Gastroesophageal sphincter (tissue), 3 donors: ENCODE results near the gene CLDN15.

Experiments
- EP300 ChIP-seq: sonication (generic); formaldehyde crosslinking; IDR thresholded peaks from one replicate; pipeline ENCODE4 v1.6.1; 2017; ENCODE audit warnings: antibody characterized with exemption, mild to moderate bottlenecking
- TF ChIP-seq, protein P1 (sequence below), 4 experiments: fragments of 200-600 bp in 2 of 4; fragments of 450-650 bp in 2 of 4; sonication (generic) in 1 of 4; IDR thresholded peaks; one replicate each; pipeline ENCODE4 v1.5.1; 2017 to 2019; ENCODE audit warnings: antibody characterized with exemption in 4 of 4, mild to moderate bottlenecking in 2 of 4, moderate library complexity in 2 of 4

DNA sequence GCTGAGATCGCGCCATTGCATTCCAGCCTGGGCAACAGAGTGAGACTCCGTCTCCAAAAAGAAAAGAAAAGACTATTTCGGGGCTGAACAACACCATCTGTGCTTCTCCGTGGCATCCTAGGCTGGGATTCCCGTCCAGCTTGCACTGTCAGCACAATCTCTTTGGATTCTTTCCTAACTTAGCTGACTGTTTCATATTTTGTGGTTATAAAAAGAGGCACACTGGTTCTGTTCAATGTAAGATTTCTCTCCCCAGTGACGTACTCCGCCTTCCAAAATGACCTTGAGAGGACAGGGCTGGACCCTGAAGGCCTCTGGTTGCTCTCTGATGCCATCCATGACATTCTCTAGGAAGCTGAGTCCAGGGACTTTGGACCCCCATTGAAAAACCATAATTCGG lies 10.9 kb downstream of the CLDN15 start:
- TF ChIP-seq EP300, result no peak
- TF ChIP-seq, protein P1, sequence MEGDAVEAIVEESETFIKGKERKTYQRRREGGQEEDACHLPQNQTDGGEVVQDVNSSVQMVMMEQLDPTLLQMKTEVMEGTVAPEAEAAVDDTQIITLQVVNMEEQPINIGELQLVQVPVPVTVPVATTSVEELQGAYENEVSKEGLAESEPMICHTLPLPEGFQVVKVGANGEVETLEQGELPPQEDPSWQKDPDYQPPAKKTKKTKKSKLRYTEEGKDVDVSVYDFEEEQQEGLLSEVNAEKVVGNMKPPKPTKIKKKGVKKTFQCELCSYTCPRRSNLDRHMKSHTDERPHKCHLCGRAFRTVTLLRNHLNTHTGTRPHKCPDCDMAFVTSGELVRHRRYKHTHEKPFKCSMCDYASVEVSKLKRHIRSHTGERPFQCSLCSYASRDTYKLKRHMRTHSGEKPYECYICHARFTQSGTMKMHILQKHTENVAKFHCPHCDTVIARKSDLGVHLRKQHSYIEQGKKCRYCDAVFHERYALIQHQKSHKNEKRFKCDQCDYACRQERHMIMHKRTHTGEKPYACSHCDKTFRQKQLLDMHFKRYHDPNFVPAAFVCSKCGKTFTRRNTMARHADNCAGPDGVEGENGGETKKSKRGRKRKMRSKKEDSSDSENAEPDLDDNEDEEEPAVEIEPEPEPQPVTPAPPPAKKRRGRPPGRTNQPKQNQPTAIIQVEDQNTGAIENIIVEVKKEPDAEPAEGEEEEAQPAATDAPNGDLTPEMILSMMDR (IDR thresholded peaks at IDR 0.05), result no peak
